Occipital lobe (tissue), 2 donors: ENCODE results near the gene BRD3OS. TPM values are rescaled to one million over a fixed set of nuclear protein-coding genes. Genes with fewer than 3 reads are reported as not detected.

ENCODE experiments used
- DNase-seq: peaks from one replicate; lab custom pipeline; 2025; lab: John Stamatoyannopoulos, UW
- total RNA-seq: library from RNA; depleted of rRNA; stranded (reverse); fragments of >200 nt; gene quantifications from one replicate; pipeline ENCODE4 v1.2.3, GENCODE V29; 2014

Gene BRD3OS
- total RNA-seq, 1 donor from 2014 or later = 28.4 TPM

DNA sequence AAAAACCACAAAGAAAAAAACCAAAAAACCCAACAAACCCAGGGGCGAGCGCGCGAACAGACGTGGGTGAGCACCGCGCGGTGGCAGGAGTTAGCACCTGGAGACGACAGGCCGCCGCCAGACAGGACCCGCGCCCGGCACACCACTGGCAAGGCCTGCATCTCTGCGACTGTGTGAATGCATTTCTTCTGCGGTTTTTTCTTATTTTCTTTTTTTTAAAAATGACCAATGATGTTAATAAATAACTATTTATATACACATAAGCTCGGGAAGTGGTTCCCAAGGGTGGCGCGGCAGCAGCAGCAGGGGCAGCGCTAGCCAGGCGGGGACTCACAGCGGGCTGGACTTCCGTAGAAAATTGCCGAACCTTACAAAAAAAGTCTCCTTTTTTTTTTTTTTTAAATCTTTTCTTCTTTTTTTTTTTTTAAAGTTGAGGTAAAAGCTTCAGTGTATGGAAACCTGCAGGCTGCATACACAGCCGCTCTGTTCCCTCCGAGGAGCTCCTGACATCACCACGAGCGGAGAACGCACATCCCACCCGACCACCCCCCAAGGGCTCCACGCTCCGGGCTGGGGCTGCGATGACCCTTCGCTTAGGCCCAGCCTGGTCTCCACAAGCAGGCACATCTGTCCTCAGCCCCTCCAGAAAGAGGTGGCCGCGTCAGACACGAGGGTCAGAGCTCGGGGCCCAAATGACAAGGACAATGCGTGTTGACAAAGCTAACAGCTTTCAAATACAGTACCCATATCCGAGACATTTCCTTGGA, 7.4 kb downstream of the BRD3OS start:
- DNase-seq = no peak

DNA sequence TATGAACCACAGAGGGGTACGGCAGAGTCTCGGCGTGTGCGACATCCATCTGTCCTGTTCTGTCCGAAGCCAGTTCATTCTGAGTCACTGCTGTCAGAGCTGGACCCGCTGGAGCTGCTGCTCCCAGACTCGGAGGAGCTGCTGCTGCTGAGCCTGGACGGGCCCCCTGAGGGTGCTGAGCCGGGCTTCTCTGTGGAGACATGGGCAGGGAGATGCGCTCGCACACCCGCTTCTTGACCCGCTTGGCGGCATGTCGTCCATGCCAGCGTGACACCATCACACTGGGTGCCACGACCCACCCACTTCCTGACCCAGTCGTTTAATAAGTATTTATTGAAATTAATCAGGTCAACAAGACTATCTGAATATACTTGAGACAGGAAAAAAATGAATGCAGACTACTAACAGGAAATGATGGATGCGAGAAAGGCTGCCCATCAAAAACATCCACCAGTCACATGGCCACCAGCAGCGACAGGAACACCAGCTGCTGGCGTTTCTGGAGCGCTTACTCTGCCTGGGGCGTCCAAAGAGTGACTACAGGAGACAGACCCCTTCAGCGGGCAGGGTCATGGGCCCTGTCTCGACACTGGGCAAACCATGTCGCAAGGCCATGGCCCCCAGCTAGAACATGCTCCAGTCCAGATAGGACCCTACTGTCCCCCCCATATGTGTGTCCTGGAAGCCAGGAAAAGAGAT, 8.4 kb downstream of the BRD3OS start:
- no peak for DNase-seq

DNA sequence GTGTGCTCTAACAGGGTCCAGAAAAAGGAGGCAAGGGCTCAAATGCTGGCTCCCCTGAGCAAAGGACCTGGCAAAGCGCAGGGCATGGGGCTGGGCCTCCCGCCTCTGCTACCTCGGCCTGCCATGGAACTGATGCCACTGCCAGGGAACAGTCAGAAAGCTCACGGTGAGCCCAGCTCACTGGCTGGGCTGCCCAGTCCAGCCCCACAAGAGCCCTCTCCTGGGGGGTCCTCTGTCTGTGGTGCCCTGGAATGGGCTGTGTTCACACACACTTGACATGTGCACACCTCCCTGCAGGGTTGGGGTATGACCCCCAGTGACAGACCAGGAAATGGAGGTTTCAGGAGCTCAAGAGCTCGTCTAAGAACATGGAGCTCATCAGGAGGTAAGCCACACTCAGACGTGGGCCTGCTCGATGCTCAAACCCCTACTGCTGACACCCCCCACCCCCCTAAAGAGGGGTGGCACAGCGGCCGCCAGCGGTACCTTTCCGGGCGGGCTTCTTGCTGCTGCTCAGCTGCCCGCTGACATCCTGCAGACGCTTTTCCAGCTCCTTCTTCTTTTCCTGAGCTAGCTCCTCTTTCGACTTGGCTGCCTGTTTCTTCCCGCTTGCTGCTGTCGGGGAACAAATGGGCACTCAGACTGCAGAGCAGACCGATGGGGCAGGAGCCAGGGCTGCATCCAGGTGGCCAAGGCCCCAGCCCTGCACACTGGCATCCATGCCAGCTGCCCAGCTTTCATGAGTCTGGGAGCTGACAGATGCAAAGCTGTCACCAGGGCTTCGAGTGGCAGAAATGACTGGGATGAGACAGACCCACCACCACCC, 9.1 kb downstream of the BRD3OS start:
- no peak for DNase-seq

DNA sequence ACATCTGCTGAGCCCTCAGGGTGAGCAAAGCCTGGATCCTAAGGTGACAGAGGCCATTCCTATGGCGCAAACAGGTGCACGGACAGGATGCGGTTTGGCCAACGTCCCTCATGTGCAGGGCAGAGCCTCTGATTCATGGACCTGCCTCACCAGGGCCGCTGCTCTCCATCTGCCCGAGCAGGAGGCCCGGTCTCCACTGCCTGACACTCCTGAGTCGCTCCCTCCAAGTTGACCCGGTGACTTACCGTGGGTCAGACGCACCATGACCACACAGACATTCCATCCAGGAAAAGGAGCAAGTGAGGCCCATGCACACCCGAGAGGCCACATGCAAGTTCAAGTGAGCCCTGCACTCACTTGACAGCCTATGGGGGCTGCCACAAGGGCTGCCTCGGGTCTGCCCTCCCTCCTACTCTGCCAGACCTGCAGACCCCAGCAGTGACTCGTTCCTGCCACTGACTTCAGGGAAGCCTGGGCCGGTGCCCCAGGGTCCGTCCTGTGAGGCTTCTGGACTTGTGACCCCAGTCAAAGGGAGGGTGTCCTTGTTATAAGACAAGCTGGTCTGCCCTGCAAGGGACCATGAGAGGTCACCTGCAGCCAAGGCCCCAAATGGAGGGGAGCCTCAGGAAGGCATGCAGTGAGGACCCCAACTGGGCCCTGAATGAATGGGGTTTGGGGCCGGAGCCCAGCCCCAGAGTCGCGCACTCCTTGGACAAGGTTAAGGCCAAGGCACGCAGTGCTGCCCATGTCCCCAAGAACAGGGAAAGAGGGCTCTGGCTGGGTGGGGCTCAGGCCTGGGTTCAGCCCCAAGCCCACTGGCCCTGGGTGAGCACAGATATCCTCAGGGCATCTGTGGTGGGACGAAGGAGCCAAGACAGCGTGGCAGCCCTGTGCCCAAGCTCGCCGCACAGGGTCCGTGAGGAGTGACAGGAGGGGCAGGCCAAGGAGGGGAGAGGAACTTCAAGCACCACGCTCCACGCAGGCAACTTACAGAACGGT, 10.1 kb downstream of the BRD3OS start:
- no peak for DNase-seq

DNA sequence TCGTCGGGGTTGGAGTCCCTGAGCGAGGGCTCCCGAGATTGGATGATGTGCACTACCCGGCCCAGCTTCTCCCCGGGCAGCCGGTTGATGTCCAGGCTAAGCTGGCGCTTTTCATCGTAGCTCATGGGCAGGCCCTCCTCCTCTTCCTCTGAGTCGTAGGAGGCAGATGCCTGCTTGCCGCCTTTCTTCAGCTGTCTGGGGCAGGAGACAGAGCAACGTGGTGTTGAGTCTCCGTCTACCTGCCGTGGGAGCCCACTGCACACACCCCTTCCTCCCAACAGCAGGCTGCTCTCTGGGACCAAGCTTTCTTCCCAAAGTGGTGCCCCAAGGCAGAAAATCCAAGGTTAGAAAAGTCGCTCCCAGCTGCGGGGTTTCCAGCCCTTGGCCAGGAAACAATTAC, 10.8 kb downstream of the BRD3OS start:
- DNase-seq = no peak

DNA sequence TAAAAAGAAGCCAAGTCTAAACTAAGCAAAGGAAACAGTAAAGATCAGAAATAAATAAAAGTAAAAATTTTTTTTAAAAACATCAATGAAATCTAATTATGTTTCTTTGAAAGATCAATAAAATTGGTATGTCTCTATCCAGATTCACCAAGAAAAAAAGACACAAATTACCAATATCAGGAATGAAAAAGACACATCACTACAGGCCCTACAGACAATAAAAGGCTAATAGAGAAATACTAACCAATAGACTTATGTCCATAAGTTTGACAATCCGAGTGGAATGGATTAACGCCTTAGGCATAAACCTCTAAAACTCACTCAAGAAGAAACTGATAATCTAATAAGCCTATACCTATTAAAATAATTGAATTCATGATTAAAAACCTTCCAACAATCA, 12.4 kb downstream of the BRD3OS start:
- no peak for DNase-seq

DNA sequence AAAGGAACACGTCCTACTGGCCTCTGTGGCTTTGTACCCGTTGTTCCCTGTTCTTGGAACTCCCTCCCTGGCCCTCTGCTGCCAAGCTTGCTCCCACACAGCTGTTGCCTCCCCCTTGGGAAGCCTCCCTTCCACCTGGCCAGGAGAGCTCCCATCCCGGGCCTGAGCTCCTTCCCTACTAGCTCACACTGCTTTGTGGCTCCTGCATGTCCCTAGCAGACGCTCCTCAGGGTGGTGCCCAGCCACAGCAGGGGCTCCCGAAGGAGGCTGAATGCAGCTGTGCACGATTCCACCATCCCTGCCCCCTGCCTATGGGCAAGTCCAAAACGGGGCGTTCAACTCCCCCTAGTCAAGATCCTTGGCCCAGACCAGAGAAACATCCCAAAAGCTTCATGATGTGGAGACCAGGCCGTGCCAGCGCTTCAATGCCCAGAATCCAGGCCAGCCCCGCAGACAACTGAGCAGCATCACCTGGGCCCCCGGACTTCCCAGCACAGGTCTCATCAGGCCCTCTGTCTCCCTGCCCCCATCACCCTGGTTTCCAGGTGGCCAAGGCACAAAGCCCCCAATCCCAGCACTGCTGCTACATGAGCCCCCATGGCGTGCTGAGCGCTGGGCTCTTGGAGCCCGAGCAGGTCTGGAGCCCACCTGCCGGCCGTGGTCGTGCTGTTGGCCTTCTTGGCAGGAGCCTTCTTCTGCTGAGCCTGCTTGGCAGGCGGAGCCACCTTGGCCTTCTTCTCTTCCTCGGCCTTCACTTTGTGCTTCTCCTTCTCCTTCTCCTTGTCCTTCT, 14.3 kb downstream of the BRD3OS start:
- no peak for DNase-seq

DNA sequence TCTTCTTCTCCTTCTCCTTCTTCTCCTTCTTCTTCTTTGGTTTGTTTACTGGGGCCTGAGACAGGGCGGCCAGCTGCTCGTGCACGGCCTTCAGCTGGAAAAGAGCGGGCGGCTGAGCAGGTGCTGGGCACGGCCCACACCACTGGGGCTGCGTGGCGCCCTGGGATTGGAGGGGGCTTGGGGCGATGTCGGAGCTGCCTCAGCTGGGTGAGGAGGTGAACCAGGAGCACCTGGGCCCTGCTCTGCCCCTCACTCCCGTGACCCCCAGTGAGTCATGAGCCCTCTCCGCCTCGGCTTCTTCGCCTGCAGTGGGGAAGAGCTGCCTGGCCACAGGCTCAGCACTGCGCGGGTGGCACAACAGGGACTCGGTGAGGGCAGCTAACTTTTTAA, 14.9 kb downstream of the BRD3OS start:
- DNase-seq = no peak

DNA sequence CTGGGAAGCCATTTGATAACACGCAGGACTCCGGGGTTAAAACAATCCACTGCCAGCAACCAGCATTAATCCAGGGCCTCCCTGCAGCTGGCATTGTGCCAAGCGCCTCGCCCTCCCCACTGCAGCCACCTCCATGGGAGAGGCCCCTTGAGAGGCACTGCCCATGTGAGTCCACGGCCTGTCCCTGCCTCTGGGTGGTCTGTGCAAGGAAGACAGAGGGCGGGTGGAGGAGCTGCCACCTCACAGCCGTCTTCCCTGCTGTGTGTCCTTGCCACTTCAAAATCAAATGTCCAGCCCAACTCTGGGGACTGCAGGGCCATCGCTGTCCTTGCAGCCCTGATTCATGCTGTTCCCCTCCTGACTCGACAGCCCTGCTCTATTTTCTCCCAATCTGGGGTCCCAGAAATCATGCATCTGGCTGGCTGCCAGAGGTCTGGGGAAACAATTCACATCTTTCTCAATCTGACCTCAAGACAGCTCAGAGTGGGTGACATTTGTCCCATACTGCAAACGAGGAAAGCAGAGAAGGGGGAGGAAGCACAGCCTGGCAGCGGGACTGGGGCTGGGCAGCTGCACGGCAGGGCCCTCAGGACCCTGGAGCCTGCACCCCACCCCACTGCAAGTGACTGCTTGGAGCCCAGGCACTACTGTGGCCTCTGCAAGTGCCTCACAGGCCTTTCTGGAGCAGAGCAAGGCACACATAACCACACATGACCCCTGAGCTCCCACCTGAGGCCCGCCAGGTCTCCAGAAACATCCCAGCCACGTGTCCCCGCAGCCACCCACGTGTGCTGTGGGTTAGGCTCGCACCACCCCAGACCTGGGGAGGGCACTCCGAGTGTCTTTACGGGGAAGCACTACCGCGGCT, 15.7 kb downstream of the BRD3OS start:
- no peak for DNase-seq

DNA sequence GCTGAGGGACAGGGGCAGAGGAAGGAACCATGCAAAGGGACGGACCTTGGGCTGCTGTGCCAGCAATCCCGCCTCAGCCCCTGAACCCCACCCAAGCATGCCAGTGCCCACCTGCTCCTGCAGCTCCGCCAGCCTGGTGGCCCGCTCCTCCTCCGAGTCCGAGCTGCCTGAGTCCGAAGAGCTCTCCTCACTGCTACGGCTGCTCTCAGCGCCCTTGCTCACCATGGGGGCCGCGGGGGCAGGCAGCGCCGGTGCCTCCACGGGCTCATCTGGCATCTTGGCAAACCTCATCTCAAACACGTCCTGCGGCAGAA, 16.3 kb downstream of the BRD3OS start:
- no peak for DNase-seq

DNA sequence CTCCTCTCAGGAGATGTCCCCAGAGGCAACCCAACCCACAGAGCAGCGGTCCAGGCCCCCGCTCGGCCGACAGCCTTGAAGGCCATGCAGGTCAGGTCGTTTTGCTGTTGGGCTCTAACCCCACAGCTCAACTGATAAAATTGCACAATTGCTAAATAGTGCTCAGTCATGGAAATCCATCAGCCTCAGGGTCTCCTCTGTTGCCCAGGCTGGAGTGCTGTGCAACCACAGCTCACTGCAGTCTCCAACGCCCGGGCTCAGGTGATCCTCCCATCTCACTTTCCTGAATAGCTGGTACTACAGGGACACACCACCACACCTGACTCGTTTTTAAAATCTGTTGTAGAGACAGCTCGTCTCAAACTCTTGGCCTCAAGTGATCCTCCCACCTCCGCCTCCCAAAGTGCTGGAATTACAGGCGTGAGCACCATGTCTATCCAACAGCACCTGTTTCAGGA, 18.3 kb downstream of the BRD3OS start:
- no peak for DNase-seq

DNA sequence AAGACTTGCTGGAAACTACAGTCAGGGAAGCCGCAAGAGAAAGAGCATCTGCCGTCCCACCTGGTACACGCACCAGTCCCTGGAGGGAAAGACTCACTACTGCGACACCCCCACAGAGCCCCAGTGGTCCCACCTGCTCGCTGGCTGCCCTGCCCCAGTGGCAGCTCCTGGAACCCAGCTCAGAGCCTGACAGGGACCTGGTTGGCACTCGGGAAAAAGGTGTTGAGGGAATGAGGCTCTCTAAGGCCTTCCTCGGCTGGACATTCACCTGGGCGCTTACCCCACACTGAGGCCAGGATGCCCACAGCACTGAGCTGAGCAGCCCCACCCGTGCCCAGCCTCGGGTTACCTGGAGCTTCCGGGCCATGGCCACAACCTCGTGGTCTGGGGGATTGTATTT, 19.7 kb downstream of the BRD3OS start:
- no peak for DNase-seq

DNA sequence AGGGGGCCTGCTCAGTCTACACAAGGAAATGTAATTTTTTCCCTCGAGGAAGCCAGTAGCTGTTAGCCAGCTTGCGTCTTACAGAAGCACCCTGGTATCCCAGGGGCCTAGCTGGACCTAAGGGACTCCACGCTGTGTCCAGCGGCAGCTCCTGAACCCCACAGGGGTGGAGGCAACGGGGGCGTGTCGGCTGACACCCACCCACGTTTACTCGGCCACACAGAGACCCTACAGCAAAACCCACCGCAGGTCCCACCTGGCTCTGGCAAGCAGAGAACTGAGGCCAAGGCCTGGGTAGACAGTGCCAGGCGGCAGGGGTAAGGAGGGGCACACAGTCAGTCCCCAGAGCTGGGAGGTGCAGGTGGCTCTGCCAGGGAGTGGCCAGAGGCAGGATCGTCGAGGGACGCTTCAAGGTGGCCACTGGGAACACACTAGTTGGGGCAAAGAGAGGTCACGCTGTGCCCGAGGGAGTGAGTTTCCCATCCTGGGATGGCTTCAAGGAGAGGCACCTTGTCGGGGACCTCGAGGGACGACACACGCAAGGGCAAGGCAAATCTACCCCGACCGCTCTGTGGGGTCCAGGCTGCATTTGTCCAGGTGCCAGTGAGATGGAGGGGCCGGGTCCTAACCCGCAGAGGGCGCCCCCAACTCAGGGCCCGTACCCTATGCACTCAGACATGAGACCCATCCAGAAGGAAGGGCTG, 20.7 kb downstream of the BRD3OS start:
- no peak for DNase-seq

DNA sequence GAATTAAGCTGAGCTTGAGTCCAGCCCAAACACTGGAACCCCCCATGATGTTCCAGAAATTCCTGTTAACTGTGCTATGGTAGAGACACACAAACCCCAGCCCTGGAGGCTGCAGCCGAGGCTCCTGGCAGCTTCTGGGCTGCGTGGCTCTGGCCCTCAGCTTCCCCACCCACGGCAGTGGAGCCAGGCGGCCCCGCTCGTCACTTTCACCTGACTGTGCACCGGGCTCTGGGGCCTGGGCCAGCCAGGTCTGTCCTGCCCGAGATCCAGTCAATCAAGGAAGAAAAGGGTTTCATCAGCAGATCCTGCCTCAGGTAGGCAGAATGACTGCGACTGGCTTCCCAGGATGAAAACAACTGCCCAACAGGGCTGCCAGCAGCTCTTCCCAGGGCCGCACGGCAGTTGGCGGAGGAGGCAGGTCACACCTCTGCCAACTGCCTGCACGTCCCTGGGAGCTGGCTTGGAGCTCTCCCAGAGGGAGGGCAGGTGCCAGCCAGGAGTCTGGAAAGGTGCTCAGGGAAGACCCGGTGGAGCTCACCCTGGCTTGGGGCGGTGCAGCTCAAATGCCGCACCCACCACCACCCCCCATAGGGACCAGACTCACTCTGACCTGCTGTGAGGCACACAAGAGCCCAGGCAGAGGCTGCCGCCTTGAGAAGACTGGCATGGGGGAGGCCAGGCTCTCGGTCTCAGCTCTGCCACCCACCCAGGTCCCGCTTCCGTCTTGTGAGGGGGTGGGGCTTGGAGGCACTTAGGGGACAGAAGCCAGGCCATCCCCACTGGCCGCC, 21.8 kb downstream of the BRD3OS start:
- DNase-seq = no peak

DNA sequence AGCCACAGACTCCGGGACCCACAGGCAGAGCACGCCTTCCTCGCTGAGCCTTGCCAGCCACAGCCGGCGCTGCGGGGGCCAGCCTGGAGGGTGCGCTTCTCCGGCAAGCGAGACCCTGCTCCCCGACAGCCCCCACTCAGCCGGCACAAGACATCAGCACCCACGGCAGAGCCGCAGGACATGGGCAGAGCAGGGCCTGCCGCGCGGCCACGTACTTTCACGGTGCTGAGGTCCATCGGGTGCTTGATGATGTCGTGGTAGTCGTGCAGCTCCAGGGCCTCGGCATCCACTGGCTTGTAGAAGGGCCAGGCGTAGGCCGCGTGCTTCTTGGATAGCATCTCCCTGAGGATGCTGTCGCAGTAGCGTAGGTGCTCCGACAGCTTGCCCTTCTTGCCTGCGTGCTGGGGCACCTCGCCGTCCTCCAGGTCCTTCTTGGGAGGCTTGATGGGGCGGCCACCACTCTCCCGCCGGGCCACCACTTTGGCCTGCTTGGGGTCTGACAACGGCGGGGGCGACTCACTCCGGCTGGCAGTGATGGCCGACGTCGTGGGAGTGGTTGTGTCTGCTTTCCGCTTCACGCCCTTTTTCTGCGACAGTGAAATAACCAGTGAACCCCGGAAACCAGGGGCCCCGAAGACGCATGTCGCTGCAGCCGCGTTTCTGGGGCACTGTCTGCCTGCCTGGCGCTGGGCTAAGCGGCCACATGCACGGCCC, 22.7 kb downstream of the BRD3OS start:
- no peak for DNase-seq

DNA sequence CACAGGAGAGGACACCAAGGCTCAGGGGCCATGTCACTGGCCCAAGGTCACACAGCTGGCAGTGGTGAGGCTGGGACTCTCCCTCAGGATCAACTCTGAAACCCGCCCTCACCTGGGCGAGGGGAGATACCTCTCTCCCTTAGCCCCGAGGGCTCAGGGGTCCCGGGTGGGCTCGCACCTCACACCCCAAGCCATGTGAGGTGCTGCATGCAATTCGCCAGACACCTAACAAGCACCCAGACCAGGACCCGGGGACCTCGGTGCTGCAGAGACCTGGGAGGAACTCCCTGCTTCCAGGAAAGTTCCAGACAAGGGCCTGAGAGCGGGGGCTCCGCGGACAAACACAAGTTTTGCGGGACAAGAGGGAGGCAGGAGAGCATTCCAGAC, 23.3 kb downstream of the BRD3OS start:
- no peak for DNase-seq

DNA sequence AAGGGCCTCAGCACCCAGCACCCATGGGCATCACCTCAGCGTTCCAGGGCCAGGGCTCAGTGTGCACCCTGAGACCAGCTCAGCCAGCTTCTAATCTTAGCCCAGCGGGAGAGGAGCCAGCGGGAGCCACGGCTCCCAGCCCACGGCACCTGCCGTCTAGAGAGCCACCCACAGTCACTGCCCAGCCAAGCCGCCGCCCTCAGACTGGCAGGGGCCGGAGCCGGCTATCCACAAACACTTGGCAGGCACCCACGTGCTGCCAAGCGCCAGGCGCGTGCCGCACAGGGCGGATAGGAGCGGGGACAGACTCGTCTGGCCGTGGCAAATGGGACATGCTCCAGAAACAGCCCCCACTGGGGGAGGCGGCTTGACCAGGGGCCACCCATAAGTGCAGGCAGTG, 24.0 kb downstream of the BRD3OS start:
- DNase-seq = peak; percentile 57
